HepG2 (cell line): ENCODE results near the gene TUBB4B. TPM values are rescaled to one million over a fixed set of nuclear protein-coding genes. Genes with fewer than 3 reads are reported as not detected.

Experiments used
- ASH2L ChIP-seq: fragments of 300-600, 200-600 bp; sonication (generic); IDR thresholded peaks from 2 replicates; pipeline ENCODE4 v1.7.0; 2017; ENCODE audit warnings: low read depth, mild to moderate bottlenecking, moderate library complexity, mixed read lengths, low read length; ENCODE audit not compliant: insufficient read length
- BATF2 ChIP-seq: sonication (generic); formaldehyde crosslinking; IDR thresholded peaks from 2 replicates; pipeline ENCODE4 v1.8.0; 2022; ENCODE audit warnings: mild to moderate bottlenecking, missing genetic modification reagents, moderate library complexity
- FOXP1 ChIP-seq, 2 experiments: fragments of 450-650 bp in 1 of 2; IDR thresholded peaks; 2 replicates each; pipeline ENCODE4 v1.6.1; 2017 to 2018; ENCODE audit warnings: antibody characterized with exemption in 1 of 2
- PREB ChIP-seq: sonication (generic); formaldehyde crosslinking; IDR thresholded peaks from 2 replicates; pipeline ENCODE4 v1.4.0; 2020; ENCODE audit warnings: missing genetic modification reagents
- PRMT3 ChIP-seq: sonication (generic); formaldehyde crosslinking; IDR thresholded peaks from 2 replicates; pipeline ENCODE4 v1.8.1; 2022; ENCODE audit warnings: low read depth, mild to moderate bottlenecking, moderate library complexity, missing genetic modification reagents, borderline replicate concordance
- RFX3 ChIP-seq: IDR thresholded peaks from 2 replicates; pipeline ENCODE4 v1.6.1; 2016; ENCODE audit warnings: missing biosample characterization, missing genetic modification reagents
- SRY ChIP-seq: sonication (generic); formaldehyde crosslinking; IDR thresholded peaks from 2 replicates; pipeline ENCODE4 v1.8.0; 2022; ENCODE audit warnings: mild to moderate bottlenecking, missing genetic modification reagents
- XRCC5 ChIP-seq: fragments of 200-400 bp; formaldehyde crosslinking; optimal IDR thresholded peaks from 2 replicates; pipeline ENCODE3; 2017; ENCODE audit warnings: mild to moderate bottlenecking, low read length
- ZBTB38 ChIP-seq: sonication (generic); formaldehyde crosslinking; IDR thresholded peaks from 2 replicates; pipeline ENCODE4 v1.5.1; 2020; ENCODE audit warnings: mild to moderate bottlenecking, missing genetic modification reagents
- ZBTB7A ChIP-seq: sonication (generic); formaldehyde crosslinking; IDR thresholded peaks from 2 replicates; pipeline ENCODE4 v1.8.0; 2022; ENCODE audit warnings: mild to moderate bottlenecking, missing genetic modification reagents
- ZFP37 ChIP-seq: sonication (generic); formaldehyde crosslinking; IDR thresholded peaks from 2 replicates; pipeline ENCODE4 v1.4.0; 2020; ENCODE audit warnings: missing genetic modification reagents, borderline replicate concordance
- ZNF235 ChIP-seq: sonication (generic); formaldehyde crosslinking; IDR thresholded peaks from 2 replicates; pipeline ENCODE4 v1.8.1; 2023; ENCODE audit warnings: mild to moderate bottlenecking, missing genetic modification reagents, borderline replicate concordance
- ZNF501 ChIP-seq: sonication (generic); formaldehyde crosslinking; IDR thresholded peaks from 2 replicates; pipeline ENCODE4 v1.5.1; 2020; ENCODE audit warnings: mild to moderate bottlenecking, moderate library complexity, missing genetic modification reagents
- ZNF572 ChIP-seq: sonication (generic); formaldehyde crosslinking; IDR thresholded peaks from 2 replicates; pipeline ENCODE4 v1.5.1; 2020; ENCODE audit warnings: mild to moderate bottlenecking, missing genetic modification reagents
- ZNF841 ChIP-seq: sonication (generic); formaldehyde crosslinking; IDR thresholded peaks from 2 replicates; pipeline ENCODE4 v1.8.1; 2023; ENCODE audit warnings: missing genetic modification reagents, borderline replicate concordance
- polyA plus RNA-seq, 8 experiments: library from polyadenylated mRNA; depleted of rRNA in 3 of 8; stranded (reverse) in 7 of 8; unstranded in 1 of 8; fragments of >200 nt; fragmentation: Illumina TruSeq in 4 of 8; extraction: Trizol in 4 of 8; gene quantifications; 2 replicates each; pipeline versions ENCODE4 v1.2.1 to v1.2.3, GENCODE V29; 2011 to 2016; ENCODE audit warnings: low read depth in 4 of 8, missing spikeins in 1 of 8, mixed read lengths in 1 of 8; ENCODE audit not compliant: insufficient read depth in 1 of 8
- total RNA-seq, 5 experiments: library from RNA; depleted of rRNA; stranded (reverse); fragments of >200 nt; fragmentation: Illumina TruSeq; extraction: Trizol; gene quantifications; 2 replicates each; pipeline ENCODE4 v1.2.3, GENCODE V29; 2016; ENCODE audit warnings: low read depth in 1 of 5
- TF ChIP-seq, protein P1 (sequence below): sonication (generic); formaldehyde crosslinking; conservative IDR thresholded peaks from 2 replicates; pipeline ENCODE4 v1.4.0; 2020; ENCODE audit warnings: missing genetic modification reagents
- TF ChIP-seq, protein P2 (sequence below): sonication (generic); formaldehyde crosslinking; IDR thresholded peaks from 2 replicates; pipeline ENCODE4 v1.5.0; 2020; ENCODE audit warnings: mild to moderate bottlenecking, missing genetic modification reagents

TUBB4B gene
- total and polyA plus RNA-seq, 2 of the 13 experiments (the other 11 are each of a cell fraction or from before 2014, with no cell fraction given): 182 to 412 TPM

DNA sequence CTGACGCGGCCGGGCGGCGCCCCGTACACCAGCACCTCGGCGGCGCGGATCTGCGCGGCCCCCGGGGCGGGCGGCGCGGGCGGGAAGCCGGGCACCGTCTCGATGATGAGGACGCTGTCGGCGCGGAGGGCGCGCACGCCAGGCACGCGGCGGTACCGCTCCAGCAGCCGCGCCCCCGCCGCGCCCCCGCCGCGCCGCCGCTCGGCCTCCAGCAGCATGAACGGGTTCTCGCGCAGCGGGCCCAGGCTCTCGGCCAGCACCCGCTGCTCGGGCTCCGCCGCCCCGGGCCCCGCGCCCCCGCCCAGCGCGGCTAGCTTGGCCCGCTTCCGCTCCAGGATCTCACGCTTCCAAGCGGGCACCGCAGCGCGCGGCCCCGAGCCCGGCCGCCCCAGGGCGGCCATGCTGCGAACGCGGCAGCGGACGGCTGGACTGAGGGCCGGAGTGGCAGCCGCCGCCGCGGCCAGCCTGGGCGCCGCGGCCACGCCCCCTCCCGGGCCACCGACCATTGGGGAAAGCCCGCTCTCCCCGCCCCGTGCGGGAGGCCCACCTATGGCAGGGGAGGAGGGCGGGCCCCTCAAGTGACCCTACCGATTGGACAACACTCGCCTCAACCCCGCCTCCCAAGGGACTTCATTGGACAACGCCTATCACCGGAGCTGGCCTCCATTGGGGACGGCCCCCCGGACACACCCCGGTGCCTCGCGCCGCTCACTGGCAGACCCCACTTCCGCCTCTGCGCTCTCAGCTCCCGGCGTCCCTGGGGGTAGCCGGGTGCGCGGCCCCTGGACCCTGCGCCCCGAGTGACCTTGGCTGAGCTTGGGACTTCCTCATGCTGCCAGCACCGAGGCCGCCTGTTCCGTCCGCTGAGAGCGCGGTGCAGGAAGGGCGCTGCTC, 40.5 kb upstream of the TUBB4B start, which contains the start of gene TPRN (continued):
- TF ChIP-seq PRMT3 (CRISPR knock-in tag) (no peak), RFX3 (CRISPR knock-in tag) (no peak), ZNF235 (CRISPR knock-in tag) (no peak), BATF2 (CRISPR knock-in tag) (no peak), ASH2L (peak; percentile 72), PREB (CRISPR knock-in tag) (no peak), SRY (CRISPR knock-in tag) (peak; percentile 60; the same call in 1 of the 2 replicates), ZNF501 (CRISPR knock-in tag) (peak; percentile 84; the same call in 1 of the 2 replicates), ZBTB38 (CRISPR knock-in tag) (peak; percentile 86; the same call in 1 of the 2 replicates), XRCC5 (peak; percentile 84), FOXP1 (IDR thresholded peaks at IDR 0.05) (no peak), FOXP1 (CRISPR knock-in tag; IDR thresholded peaks at IDR 0.05) (0 out of 2 replicates have a peak, but pooled peaks have one; percentile 38), ZFP37 (no peak), ZBTB7A (peak; percentile 85; the same call in 1 of the 2 replicates), ZNF572 (CRISPR knock-in tag) (0 out of 2 replicates have a peak, but pooled peaks have one; percentile 64), ZNF841 (no peak)
- TF ChIP-seq, protein P1, sequence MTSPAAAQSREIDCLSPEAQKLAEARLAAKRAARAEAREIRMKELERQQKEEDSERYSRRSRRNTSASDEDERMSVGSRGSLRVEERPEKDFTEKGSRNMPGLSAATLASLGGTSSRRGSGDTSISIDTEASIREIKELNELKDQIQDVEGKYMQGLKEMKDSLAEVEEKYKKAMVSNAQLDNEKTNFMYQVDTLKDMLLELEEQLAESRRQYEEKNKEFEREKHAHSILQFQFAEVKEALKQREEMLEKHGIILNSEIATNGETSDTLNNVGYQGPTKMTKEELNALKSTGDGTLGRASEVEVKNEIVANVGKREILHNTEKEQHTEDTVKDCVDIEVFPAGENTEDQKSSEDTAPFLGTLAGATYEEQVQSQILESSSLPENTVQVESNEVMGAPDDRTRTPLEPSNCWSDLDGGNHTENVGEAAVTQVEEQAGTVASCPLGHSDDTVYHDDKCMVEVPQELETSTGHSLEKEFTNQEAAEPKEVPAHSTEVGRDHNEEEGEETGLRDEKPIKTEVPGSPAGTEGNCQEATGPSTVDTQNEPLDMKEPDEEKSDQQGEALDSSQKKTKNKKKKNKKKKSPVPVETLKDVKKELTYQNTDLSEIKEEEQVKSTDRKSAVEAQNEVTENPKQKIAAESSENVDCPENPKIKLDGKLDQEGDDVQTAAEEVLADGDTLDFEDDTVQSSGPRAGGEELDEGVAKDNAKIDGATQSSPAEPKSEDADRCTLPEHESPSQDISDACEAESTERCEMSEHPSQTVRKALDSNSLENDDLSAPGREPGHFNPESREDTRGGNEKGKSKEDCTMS (CRISPR knock-in tag): no peak
- TF ChIP-seq, protein P2, sequence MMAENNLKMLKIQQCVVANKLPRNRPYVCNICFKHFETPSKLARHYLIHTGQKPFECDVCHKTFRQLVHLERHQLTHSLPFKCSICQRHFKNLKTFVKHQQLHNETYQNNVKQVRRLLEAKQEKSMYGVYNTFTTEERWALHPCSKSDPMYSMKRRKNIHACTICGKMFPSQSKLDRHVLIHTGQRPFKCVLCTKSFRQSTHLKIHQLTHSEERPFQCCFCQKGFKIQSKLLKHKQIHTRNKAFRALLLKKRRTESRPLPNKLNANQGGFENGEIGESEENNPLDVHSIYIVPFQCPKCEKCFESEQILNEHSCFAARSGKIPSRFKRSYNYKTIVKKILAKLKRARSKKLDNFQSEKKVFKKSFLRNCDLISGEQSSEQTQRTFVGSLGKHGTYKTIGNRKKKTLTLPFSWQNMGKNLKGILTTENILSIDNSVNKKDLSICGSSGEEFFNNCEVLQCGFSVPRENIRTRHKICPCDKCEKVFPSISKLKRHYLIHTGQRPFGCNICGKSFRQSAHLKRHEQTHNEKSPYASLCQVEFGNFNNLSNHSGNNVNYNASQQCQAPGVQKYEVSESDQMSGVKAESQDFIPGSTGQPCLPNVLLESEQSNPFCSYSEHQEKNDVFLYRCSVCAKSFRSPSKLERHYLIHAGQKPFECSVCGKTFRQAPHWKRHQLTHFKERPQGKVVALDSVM: no peak
